A673 (cell line): ENCODE data around the gene TGIF1.

Source experiments
- EZH2 ChIP-seq: fragments of 200-600 bp; sonication (generic); IDR thresholded peaks from 2 replicates; pipeline ENCODE4 v1.6.1; 2017; ENCODE audit warnings: borderline replicate concordance, low read depth, mild to moderate bottlenecking, mixed read lengths, antibody characterized with exemption, low read length; ENCODE audit not compliant: poor library complexity, severe bottlenecking
- TF ChIP-seq, protein P1 (sequence below): fragments of 300-800, 200-600 bp; sonication (generic); conservative IDR thresholded peaks from 2 replicates; pipeline ENCODE4 v1.5.1; 2017; ENCODE audit warnings: low read depth, mild to moderate bottlenecking, antibody characterized with exemption, low read length, moderate library complexity, mixed read lengths

GRCh38 chr18:3458378-3458777, 8.4 kb downstream of the TGIF1 start:
- TF ChIP-seq, protein P1, sequence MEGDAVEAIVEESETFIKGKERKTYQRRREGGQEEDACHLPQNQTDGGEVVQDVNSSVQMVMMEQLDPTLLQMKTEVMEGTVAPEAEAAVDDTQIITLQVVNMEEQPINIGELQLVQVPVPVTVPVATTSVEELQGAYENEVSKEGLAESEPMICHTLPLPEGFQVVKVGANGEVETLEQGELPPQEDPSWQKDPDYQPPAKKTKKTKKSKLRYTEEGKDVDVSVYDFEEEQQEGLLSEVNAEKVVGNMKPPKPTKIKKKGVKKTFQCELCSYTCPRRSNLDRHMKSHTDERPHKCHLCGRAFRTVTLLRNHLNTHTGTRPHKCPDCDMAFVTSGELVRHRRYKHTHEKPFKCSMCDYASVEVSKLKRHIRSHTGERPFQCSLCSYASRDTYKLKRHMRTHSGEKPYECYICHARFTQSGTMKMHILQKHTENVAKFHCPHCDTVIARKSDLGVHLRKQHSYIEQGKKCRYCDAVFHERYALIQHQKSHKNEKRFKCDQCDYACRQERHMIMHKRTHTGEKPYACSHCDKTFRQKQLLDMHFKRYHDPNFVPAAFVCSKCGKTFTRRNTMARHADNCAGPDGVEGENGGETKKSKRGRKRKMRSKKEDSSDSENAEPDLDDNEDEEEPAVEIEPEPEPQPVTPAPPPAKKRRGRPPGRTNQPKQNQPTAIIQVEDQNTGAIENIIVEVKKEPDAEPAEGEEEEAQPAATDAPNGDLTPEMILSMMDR, result no peak
- no peak for TF ChIP-seq EZH2
